HL-60 (cell line): ENCODE results near the gene PRKRIP1.

Experiments
- GABPA ChIP-seq: IDR thresholded peaks from 2 replicates; pipeline ENCODE4 v1.6.1; 2012; ENCODE audit warnings: low read depth
- POLR2AphosphoS5 ChIP-seq: IDR thresholded peaks from 2 replicates; pipeline ENCODE4 v1.6.1; 2012; ENCODE audit warnings: low read depth
- TF ChIP-seq, protein P1 (sequence below): IDR thresholded peaks from one replicate; pipeline ENCODE4 v1.5.1; 2011; ENCODE audit warnings: low read length, control low read depth, inconsistent platforms; ENCODE audit not compliant: insufficient read depth
- TF ChIP-seq, protein P2 (sequence below): IDR thresholded peaks from 2 replicates; pipeline ENCODE4 v1.6.1; 2012; ENCODE audit warnings: low read depth; ENCODE audit not compliant: insufficient replicate concordance

DNA sequence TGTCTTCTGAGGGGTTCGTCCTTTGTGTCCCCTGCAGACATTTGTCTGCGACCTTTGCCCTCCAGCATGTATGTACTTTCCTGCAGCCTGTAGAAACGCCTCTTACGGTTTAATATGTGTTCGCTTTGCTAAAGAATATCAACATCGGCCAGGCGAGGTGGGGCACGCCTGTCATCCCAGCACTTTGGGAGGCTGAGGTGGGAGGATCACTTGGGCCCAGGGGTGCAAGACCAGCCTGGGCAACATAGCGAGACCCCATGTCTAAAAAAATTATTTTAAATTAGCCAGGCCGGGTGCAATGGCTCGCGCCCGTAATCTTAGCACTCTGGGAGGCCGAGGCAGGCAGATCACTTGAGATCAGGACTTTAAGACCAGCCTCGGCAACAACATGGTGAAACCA lies 53.0 kb downstream of the PRKRIP1 start:
- TF ChIP-seq, protein P1, sequence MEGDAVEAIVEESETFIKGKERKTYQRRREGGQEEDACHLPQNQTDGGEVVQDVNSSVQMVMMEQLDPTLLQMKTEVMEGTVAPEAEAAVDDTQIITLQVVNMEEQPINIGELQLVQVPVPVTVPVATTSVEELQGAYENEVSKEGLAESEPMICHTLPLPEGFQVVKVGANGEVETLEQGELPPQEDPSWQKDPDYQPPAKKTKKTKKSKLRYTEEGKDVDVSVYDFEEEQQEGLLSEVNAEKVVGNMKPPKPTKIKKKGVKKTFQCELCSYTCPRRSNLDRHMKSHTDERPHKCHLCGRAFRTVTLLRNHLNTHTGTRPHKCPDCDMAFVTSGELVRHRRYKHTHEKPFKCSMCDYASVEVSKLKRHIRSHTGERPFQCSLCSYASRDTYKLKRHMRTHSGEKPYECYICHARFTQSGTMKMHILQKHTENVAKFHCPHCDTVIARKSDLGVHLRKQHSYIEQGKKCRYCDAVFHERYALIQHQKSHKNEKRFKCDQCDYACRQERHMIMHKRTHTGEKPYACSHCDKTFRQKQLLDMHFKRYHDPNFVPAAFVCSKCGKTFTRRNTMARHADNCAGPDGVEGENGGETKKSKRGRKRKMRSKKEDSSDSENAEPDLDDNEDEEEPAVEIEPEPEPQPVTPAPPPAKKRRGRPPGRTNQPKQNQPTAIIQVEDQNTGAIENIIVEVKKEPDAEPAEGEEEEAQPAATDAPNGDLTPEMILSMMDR: no peak
- TF ChIP-seq GABPA: no peak
- TF ChIP-seq, protein P2, sequence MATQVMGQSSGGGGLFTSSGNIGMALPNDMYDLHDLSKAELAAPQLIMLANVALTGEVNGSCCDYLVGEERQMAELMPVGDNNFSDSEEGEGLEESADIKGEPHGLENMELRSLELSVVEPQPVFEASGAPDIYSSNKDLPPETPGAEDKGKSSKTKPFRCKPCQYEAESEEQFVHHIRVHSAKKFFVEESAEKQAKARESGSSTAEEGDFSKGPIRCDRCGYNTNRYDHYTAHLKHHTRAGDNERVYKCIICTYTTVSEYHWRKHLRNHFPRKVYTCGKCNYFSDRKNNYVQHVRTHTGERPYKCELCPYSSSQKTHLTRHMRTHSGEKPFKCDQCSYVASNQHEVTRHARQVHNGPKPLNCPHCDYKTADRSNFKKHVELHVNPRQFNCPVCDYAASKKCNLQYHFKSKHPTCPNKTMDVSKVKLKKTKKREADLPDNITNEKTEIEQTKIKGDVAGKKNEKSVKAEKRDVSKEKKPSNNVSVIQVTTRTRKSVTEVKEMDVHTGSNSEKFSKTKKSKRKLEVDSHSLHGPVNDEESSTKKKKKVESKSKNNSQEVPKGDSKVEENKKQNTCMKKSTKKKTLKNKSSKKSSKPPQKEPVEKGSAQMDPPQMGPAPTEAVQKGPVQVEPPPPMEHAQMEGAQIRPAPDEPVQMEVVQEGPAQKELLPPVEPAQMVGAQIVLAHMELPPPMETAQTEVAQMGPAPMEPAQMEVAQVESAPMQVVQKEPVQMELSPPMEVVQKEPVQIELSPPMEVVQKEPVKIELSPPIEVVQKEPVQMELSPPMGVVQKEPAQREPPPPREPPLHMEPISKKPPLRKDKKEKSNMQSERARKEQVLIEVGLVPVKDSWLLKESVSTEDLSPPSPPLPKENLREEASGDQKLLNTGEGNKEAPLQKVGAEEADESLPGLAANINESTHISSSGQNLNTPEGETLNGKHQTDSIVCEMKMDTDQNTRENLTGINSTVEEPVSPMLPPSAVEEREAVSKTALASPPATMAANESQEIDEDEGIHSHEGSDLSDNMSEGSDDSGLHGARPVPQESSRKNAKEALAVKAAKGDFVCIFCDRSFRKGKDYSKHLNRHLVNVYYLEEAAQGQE: no peak
- TF ChIP-seq POLR2AphosphoS5: no peak; the same call in 1 of the 2 replicates
